Activated CD8-positive, alpha-beta memory T cell treated with anti-CD3 and anti-CD28 coated beads for 4 hours (primary cell): ENCODE data around the gene AGRN.
"Not testable (repeated sequence)": the region's sequence is repeated elsewhere in the genome, so short reads cannot be mapped to it uniquely, and the experiment has no call there.

ENCODE experiments used
- DNase-seq, 2 donors: peaks; one replicate each; pipeline ENCODE4 v3.0.0-alpha.2; 2020; ENCODE audit warnings: low read depth in 2 of 2

AGRN gene

DNA sequence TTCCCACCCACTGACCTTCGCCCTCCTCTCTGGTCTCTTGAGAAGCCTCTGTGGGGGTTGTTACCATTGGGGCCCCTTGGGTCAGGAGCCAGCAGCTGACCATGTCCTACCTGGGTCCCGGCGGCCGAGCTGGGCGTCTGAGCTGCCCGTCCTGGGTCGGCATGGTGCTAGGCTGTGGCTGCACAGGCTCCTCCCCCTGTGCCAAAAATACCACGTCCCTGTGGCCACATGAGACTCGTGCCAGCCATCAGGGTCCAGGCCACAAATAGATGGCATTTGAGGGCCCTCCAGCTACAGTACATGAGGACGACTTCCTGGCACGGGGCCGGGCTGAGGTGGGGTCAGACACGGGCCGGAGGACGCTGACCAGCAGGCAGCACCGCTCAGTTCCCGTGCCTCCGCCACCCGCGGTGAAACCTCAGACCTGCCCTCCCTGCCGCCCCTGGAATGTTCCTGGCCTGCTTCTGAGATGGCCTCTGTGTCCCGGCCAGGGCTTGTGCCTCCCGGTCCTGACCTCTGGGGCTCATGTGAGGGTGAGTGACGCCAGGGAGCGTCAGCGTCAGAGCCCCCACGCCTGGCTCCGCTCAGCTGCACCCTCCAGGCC is 37.9 kb upstream of the AGRN start, which contains the start of gene PERM1:
TSS of gene PERM1 (minus strand) at position 139 of the 604 bp plus-strand sequence. CDS start 1,064 bp downstream, outside the sequence.
- no peak for DNase-seq

DNA sequence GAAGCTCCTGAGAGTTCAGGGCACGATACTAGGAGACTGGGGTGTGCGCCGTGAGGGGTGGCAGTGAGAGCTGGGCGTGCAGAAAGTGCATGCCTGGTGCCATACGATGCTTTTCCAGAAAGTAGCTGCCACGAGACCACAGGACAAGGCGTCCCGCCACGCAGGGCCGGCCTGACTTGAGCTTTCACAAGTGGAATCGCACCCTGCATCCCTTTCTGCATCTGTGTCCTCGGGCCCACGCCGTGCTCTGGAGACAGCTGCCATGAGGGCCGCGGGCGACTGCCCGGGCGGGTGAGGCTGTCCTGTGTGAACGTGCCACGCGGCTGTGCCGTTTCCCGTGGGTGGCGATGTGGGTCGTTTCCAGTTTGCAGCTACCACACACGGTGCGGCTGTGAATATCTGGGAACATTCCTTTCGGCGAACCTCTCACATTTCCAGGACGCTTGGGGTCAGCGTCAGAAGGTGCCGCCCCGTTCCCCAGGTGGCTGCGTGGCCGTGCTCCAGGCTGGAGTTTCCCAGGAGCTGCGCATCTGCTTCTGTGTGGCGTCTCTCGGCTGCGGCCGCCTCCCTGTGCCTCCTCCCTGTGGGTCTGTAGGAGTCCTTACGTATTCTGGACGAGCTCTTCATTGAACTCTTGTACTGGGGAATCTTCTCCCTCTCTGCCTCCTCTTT is 37.0 kb upstream of the AGRN start:
- DNase-seq = no peak

DNA sequence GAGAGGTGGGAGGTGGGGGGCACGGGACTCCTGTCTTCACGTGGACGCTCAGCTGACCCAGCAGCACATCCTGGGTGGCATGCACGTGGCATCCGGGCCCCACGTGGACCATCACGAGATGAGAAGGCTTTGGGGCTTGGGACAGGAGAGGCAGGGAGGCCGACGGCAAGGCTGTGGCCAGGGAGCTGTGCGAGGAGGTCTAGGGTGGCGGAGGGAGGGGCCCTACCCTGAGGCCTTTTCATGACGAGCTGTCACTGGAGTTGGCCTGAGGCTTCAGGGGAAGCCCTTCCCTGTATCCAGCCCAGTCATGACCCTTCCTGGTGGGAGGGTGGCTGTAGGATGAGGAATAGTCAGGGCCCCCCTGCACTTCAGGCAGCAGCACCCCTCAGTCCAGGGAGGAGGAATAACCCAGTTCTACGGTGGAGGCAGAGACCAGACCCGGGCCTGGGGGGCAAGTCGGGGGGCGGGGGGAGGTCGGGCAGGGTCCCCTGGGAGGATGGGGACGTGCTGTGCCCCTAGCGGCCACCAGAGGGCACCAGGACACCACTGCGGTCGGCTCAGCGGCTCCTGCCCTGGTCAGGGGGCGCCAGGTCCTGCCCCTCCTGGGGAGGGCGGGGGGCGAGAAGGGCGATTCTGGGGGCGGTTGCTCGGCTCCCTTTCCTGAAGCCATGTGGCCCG is 36.0 kb upstream of the AGRN start:
- no peak for DNase-seq

DNA sequence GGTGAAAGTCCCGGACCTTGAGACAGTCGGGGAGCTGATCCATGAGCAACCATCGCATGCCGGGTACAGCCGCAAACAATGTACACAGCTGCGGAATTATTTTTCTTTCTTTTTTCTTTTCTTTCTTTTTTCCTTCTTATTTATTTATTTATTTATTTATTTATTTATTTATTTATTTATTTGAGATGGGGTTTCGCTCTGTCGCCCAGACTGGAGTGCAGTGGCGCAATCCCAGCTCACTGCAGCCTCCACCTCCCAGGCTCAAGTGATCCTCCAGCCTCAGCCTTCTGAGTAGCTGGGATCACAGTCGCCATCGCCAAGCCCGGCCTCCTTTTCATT is 35.5 kb upstream of the AGRN start:
- no peak for DNase-seq

DNA sequence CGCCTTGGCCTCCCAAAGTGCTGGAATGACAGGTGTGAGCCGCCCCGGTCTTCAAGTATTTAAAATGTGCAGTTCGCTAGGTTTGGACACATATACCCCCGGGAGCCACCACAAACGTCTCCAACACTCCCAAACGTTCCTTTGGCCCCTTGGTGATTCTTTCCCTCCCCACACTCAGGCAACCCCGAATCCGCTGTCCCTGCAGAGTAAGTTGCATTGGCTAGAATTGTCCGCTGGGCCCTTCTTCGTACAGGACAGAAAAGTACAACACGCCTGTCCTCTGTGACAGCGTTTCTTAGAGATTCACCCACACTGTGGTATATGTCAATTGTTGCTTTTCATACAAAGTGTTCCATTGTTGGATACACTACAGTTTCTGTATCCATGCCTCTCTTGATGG is 34.8 kb upstream of the AGRN start:
- no peak for DNase-seq

DNA sequence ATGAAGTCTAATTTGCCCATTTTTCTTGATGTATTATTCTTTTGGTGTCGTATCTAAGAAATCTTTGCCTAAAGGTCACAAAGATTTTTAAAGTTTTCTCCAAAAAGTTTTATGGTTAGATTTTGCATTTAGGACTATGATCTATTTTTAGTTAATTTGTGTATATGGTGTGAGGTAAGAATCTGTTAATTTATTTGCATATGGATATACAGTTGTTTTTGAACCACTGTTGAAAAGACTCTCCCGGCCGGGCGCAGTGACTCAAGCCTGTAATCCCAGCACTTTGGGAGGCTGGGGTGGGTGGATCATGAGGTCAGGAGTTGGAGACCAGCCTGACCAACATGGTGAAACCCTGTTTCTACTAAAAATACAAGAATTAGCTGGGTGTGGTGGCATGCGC is 31.9 kb upstream of the AGRN start:
- not testable (repeated sequence) for DNase-seq

DNA sequence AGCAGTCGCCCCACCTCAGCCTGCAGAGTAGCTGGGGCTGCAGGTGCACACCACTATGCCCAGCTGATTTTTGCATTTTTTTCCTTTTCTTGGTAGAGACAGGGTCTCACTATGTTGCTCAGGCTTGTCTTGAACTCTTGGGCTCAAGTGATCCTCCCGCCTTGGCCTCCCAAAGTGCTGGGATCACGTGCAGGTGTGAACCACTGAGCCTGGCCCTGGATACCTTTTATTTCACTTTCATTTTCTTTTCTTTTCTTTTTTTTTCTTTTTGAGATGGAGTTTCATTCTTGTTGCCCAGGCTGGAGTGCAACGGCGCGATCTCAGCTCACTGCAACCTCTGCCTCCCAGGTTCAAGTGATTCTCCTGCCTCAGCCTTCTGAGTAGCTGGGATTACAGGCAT is 28.6 kb upstream of the AGRN start:
- not testable (repeated sequence) for DNase-seq

DNA sequence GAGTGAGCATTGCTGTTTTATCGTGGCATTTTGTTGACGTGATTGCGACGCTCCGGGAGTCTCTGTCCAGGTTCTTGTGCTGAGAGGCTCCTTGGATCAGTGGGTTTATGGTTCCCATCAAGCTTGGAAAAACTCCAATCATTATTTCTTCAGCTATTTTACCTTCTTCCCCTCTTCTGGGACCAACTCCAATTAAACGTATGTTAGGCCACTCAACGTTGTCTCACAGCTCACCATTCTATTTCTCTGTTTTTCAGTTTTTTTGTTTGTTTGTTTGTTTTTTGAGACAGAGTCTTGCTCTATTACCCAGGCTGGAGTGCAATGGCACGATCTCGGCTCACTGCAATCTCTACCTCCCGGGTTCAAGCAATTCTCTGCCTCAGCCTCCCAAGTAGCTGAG is 28.0 kb upstream of the AGRN start:
- no peak for DNase-seq

DNA sequence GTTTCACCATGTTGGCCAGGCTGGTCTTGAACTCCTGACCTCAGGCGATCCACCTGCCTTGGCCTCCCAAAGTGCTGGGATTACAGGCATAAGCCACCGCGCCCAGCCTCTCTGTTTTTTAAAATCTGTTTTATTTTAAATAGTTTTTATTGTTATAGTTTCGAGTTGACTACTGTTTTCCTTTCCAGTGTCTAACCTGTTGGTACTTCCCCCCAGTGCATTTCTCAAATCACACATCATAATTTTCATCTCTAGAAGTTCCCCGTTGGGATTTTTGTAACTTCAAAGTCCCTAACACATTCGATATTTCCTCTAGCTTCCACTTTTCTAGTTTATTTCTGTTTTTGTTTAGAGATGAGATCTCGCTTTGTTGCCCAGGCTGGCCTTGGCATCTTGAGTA is 27.6 kb upstream of the AGRN start:
- no peak for DNase-seq

DNA sequence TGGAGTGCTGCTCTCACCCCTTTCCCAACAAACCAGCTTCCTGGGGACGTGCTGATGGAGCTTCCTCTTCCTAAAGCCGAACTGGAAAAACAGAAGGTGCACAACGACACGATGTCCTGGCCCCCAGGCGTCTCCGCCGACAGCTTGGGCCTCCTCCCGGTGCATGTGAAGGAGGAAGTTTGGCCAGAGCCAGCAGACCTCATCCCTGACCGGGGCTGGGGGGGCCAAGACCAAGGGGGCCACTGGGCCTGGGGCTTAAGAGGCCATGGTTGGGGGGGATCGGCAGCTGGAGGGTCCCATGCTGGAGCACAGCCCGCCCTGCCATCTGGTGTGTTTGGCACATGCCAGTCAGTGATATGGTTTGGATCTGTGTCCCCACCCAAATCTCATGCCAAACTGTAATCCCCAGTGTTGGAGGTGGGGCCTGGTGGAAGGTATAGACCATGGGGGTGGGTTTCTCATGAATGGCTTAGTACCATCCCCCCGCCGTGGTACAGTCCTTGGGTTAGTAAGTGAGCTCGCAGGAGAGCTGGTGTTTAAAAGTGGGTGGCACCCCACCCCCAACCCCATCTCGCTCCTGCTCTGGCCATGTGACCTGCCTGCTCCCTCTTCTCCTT is 26.4 kb upstream of the AGRN start:
- no peak for DNase-seq

DNA sequence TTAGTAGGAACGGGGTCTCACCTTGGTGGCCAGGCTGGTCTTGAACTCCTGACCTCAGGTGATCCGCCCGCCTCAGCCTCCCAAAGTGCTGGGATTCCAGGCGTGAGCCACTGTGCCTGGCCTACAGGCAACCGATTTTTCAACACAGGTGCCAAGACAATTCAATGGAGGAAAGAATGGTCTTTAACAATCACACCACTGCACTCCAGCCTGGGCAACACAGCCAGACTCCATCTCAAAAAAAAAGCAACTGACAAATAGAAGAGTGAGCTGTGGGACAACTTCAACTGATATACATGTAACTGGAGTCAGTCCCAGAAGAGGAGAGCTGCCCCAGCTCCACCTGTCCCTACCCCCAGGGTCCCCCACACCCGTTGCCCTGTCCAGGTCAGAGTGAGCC is 25.4 kb upstream of the AGRN start:
- DNase-seq = not testable (repeated sequence)

DNA sequence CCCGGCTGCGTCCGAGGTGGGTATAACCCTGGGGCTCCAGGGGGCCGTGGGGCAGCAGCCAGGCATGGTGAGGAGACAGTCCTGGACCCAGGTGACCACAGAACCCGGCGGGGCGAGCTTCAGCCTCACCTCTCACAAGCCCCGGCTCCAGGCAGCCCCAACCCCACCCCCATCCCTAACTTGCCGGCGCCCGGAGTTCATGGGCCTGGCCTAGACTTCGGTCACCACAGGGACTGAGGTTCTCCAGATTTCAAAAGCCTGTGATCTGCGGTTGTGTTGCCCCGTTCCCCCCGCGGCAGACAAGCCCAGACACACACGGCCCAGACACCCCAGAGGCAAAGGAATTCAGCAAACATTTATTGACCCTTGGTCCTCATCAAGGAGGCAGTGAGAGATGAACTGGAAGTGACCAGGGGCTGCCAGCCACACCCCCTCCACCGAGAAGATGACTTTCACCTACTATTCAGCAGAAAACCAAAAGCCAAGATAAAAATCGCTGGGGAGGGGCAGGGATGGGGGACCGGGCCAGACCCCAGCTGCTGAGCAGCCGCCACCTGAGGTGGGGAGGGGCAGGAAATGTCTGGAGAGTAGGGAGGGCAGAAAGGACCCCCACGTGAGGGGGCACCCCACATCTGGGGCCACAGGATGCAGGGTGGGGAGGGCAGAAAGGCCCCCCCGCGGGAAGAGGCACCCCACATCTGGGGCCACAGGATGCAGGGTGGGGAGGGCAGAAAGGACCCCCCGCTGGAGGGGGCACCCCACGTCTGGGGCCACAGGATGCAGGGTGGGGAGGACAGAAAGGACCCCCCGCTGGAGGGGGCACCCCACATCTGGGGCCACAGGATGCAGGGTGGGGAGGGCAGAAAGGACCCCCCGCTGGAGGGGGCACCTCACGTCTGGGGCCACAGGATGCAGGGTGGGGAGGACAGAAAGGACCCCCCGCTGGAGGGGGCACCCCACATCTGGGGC is 24.0 kb upstream of the AGRN start:
- DNase-seq = no peak

DNA sequence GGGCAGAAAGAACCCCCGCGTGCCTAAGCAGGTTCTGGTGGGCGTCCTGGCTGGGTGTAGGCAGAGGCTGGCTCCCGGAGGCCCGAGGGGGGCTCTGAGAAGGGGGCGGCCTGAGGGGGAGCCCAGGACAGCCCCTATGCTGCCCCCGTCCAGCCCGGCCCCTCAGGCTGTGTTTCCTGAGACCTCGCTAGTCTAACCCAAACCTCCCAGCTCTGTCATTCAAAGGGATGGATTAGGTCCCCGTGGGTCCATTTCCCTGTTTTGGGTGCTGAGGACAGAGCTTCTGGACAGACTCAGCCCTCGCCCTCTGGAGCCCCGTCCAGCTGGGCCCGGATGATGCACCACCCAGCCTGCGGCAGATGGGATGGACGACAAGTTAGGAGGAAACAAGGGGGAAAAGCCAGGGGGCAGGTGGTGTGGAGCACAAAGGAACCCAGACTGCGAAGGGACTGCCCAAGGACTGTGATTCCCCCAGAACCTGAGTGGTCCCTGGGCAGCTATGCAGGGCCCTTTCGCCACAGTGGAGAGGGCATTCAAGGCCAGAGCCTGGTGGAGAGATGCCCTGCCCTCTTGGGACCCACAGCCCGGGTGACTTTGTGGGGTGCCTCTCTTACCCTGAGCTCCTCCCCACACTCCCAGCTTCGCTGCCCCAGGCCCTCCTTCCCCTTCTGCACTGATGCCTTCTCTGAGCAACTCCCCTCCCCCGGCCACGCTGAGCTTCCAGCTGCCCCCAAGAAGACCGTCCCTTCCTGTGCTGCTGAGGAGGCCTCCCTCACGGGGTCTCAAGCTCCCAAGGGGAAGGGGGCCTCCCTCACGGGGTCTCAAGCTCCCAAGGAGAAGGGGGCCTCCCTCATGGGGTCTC is 22.8 kb upstream of the AGRN start:
- DNase-seq = no peak

DNA sequence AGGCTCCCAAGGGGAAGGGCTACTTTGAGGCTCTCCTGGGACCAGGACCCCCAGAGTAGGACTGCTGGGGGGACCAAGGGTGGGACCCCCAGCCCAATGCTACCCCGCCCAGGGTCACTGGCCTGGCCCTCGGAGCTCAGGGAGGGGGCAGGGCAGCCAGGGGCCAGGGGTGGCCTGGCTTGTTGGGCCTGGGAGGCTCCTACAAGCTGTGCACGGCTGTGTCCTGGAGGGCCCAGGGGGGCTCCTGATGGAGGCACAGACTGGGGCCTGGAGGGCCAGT is 22.3 kb upstream of the AGRN start:
- DNase-seq = no peak

DNA sequence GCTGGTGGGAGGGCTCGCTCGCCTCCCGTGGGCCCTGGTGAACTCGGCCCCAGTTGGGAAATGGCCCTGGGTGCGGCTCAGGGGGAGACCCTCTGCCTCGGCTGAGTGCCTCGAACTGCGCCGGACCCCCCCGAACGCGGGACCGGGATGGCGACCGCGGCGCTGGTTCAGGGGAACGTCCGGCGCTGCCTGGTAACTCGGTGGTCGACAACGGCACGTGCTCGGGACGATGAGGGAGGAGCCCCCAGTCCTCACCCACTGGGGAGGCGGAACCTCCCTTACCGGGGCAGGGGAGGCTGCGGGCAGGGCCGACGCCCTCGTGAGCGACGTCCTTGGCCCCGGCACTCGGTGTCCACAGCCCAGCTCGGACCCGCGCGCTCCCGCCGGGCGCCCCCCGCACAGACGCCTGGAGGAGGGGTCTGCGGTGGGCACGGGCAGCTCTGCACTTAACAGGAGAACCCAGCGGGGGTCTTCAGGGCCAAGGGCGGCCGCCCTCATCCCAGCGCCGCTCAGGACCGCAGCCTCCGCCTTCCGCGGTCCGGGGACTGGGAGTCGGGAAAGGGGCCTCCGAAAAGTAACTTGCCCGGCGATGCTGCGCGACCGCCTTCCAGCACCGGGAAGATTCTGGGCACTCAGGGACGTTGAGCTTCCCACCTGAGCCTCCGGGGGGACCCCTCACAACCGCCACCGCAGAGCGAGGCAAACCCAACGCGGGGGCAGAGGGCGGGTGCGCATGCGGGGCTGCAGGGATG is 21.8 kb upstream of the AGRN start:
- no peak for DNase-seq

DNA sequence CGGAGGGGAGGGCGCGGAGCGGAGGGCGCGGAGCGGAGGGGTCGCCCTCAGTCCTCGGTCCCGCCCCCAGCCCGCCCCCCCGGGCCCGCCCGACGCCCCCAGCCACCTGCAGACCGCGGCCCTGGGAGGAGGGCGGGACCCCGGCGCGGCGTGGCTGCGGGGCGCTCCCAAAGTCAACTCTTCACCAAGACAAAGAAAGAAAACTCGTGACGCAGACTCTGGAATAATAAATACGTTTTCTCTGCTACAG is 21.2 kb upstream of the AGRN start:
- DNase-seq = no peak

DNA sequence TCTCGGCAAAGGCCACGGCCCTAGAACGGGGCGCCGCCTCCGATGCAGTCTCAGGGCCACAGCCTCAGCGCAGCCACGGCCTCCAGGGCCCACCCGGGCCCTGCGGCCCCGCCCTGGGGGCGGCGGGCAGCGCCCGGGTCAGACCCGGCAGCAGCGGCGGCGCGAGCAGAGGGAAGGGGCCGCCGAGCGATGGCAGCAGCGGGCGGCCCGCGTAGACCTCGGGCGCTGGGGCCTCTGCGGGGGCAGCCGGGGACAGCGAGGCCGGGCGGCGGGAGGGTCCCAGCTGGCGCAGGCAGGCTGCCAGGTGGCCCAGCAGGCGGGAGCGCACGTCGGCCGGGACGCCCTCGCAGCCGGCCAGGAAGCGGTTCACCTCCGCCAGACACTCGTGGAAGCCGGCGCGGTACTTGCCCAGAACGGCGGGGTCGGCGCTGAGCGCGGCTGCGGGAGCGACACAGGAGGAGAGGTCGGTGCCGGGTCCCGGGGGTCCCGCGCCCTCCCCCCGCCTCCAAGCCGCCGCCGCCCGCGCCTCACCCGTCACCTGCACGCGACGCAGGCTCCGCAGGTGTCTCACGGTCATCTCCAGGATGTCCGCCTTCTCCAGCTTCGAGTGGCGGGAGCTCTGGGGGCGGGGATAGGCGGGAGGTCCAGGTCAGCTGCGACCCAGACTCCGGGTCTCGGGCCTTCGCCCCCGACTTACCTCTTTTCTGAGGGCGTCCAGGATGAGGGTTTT is 20.8 kb upstream of the AGRN start:
- DNase-seq = no peak

DNA sequence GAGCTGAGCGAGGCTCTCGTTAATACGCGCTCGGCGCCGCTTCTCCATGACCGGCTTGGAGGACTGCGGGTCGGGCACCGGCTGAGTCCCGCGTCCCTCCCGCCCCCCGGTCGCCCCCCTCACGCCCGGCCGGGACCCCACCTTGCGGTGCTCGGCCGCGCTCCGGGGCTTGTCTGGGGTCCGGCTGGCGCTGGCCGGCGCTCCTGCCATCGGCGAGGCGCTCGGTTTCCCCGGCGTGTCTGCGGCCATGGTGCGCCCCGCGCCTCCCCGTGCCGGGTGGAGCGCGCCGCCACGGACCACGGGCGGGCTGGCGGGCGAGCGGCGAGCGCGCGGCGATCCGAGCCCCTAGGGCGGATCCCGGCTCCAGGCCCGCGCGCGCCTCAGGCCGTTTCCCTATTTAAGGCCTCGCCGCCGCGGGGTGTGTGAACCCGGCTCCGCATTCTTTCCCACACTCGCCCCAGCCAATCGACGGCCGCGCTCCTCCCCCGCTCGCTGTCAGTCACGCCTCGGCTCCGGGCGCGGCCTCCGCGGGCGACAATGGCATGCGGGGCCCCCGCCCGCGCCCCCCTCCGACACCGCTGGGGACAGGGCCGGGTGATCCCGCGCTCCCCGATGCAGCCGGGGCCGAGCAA is 20.1 kb upstream of the AGRN start, which contains the start of gene HES4:
TSS of gene HES4 (minus strand) at position 373 of the 632 bp plus-strand sequence. CDS start at position 249, 124 bp downstream.
- peak in 1 of 2 donors; percentile 36 for DNase-seq

DNA sequence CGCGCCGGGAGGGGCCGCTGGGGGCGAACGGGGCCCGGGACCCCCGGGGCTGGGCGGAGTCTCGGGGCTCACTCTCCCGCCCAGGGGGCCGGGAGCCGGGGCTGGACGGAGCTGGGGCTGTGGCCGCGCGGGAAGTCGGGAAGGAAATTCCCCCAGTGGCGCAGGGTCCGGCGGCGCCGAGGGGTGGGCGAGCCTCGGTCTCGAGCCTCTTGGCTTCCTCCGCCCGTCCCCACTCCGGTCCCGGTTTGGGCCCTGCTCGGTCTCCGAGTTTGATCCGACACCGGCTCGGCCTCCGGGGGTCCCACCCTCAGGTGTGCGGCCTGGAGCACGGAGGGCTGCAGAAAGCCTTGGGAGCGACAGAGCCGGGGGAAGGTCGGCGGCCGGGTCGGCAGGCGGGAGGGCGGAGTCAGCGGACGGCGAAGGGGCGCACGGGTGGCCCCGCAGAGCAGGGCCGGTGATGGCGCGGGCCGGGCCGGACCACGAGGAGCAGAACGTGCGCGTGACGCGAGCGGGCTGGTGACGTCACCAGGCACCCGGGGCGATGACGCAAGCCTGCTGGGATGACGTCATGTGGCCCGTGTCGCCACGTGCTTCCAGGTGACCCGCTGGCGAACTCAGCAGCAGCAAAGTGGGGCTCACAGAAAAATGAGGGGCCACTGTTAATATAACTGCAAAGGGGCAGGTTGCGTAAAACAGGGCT is 19.4 kb upstream of the AGRN start:
- peak; percentile 49 to 55 for DNase-seq
